HepG2 (cell line): ENCODE data around the gene GCN1. TPM values are rescaled to one million over a fixed set of nuclear protein-coding genes. Genes with fewer than 3 reads are reported as not detected.
A peak's percentile ranks its signal among the peaks of the same experiment; 100 is the strongest.

Experiments used
- BHLHE40 ChIP-seq: IDR thresholded peaks from 2 replicates; pipeline ENCODE4 v1.6.1; 2011; ENCODE audit warnings: low read length, improper control_type of control experiment
- HNRNPUL1 ChIP-seq: fragments of 200-400 bp; formaldehyde crosslinking; IDR thresholded peaks from 2 replicates; pipeline ENCODE4 v1.6.1; 2017; ENCODE audit warnings: low read depth, mild to moderate bottlenecking, low read length, moderate library complexity
- KAT7 ChIP-seq: IDR thresholded peaks from 2 replicates; pipeline ENCODE4 v1.6.1; 2018; ENCODE audit warnings: borderline replicate concordance, missing compliant biosample characterization
- KAT8 ChIP-seq: IDR thresholded peaks from 2 replicates; pipeline ENCODE4 v1.6.1; 2016; ENCODE audit warnings: missing genetic modification reagents, missing compliant biosample characterization
- KDM2A ChIP-seq: sonication (generic); formaldehyde crosslinking; IDR thresholded peaks from 2 replicates; pipeline ENCODE4 v1.4.0; 2020; ENCODE audit warnings: low read depth, missing genetic modification reagents, borderline replicate concordance
- MTF2 ChIP-seq: sonication (generic); formaldehyde crosslinking; IDR thresholded peaks from 2 replicates; pipeline ENCODE4 v1.5.0; 2020; ENCODE audit warnings: missing genetic modification reagents, borderline replicate concordance
- NBN ChIP-seq: fragments of 450-650 bp; conservative IDR thresholded peaks from 2 replicates; pipeline ENCODE4 v1.6.1; 2017
- NR2C2 ChIP-seq: sonication (generic); formaldehyde crosslinking; IDR thresholded peaks from 2 replicates; pipeline ENCODE4 v1.4.0; 2020; ENCODE audit warnings: missing genetic modification reagents, mild to moderate bottlenecking, moderate library complexity, borderline replicate concordance
- PAF1 ChIP-seq: IDR thresholded peaks from 2 replicates; pipeline ENCODE4 v1.6.1; 2016; ENCODE audit warnings: missing genetic modification reagents, missing compliant biosample characterization
- PHB2 ChIP-seq: fragments of 450-650 bp; IDR thresholded peaks from 2 replicates; pipeline ENCODE4 v1.6.1; 2018; ENCODE audit not compliant: partially characterized antibody
- REXO4 ChIP-seq: sonication (generic); formaldehyde crosslinking; IDR thresholded peaks from 2 replicates; pipeline ENCODE4 v1.8.0; 2022; ENCODE audit warnings: missing genetic modification reagents, mild to moderate bottlenecking, borderline replicate concordance
- SALL2 ChIP-seq: sonication (generic); formaldehyde crosslinking; IDR thresholded peaks from 2 replicates; pipeline ENCODE4 v1.8.1; 2023; ENCODE audit warnings: mild to moderate bottlenecking, missing genetic modification reagents, inconsistent platforms
- SPEN ChIP-seq: sonication (generic); formaldehyde crosslinking; IDR thresholded peaks from 2 replicates; pipeline ENCODE4 v1.5.1; 2020; ENCODE audit warnings: low read depth, mild to moderate bottlenecking, missing genetic modification reagents
- ZFP62 ChIP-seq: sonication (generic); formaldehyde crosslinking; IDR thresholded peaks from 2 replicates; pipeline ENCODE4 v1.4.0; 2020; ENCODE audit warnings: missing genetic modification reagents
- ZNF256 ChIP-seq: sonication (generic); formaldehyde crosslinking; conservative IDR thresholded peaks from 2 replicates; pipeline ENCODE4 v1.4.0; 2020; ENCODE audit warnings: missing genetic modification reagents
- ZNF296 ChIP-seq: sonication (generic); formaldehyde crosslinking; conservative IDR thresholded peaks from 2 replicates; pipeline ENCODE4 v1.5.0; 2020; ENCODE audit warnings: mild to moderate bottlenecking, missing genetic modification reagents
- ZNF3 ChIP-seq: IDR thresholded peaks from 2 replicates; pipeline ENCODE4 v1.7.0; 2017; ENCODE audit warnings: inconsistent platforms
- ZNF44 ChIP-seq: sonication (generic); formaldehyde crosslinking; IDR thresholded peaks from 2 replicates; pipeline ENCODE4 v1.5.1; 2020; ENCODE audit warnings: mild to moderate bottlenecking, missing genetic modification reagents
- ZNF703 ChIP-seq: sonication (generic); formaldehyde crosslinking; IDR thresholded peaks from 2 replicates; pipeline ENCODE4 v1.5.1; 2020; ENCODE audit warnings: missing genetic modification reagents, mild to moderate bottlenecking, moderate library complexity, borderline replicate concordance
- ZSCAN20 ChIP-seq: sonication (generic); formaldehyde crosslinking; IDR thresholded peaks from 2 replicates; pipeline ENCODE4 v1.4.0; 2020; ENCODE audit warnings: missing genetic modification reagents, mild to moderate bottlenecking, borderline replicate concordance
- polyA plus RNA-seq, 8 experiments: library from polyadenylated mRNA; depleted of rRNA in 3 of 8; stranded (reverse) in 7 of 8; unstranded in 1 of 8; fragments of >200 nt; fragmentation: Illumina TruSeq in 4 of 8; extraction: Trizol in 4 of 8; gene quantifications; 2 replicates each; pipeline versions ENCODE4 v1.2.1 to v1.2.3, GENCODE V29; 2011 to 2016; ENCODE audit warnings: low read depth in 4 of 8, missing spikeins in 1 of 8, mixed read lengths in 1 of 8; ENCODE audit not compliant: insufficient read depth in 1 of 8
- total RNA-seq, 5 experiments: library from RNA; depleted of rRNA; stranded (reverse); fragments of >200 nt; fragmentation: Illumina TruSeq; extraction: Trizol; gene quantifications; 2 replicates each; pipeline ENCODE4 v1.2.3, GENCODE V29; 2016; ENCODE audit warnings: low read depth in 1 of 5
- TF ChIP-seq, protein P1 (sequence below): sonication (generic); formaldehyde crosslinking; IDR thresholded peaks from 2 replicates; pipeline ENCODE4 v1.4.0; 2020; ENCODE audit warnings: mild to moderate bottlenecking, low read depth, missing genetic modification reagents
- TF ChIP-seq, protein P2 (sequence below): sonication (generic); formaldehyde crosslinking; IDR thresholded peaks from 2 replicates; pipeline ENCODE4 v1.5.1; 2020; ENCODE audit warnings: missing genetic modification reagents, mild to moderate bottlenecking, borderline replicate concordance
- TF ChIP-seq, protein P3 (sequence below): sonication (generic); formaldehyde crosslinking; IDR thresholded peaks from 2 replicates; pipeline ENCODE4 v1.8.1; 2023; ENCODE audit warnings: mild to moderate bottlenecking, moderate library complexity, missing genetic modification reagents
- TF ChIP-seq, protein P4 (sequence below): sonication (generic); formaldehyde crosslinking; IDR thresholded peaks from 2 replicates; pipeline ENCODE4 v1.5.0; 2020; ENCODE audit warnings: missing genetic modification reagents
- TF ChIP-seq, protein P5 (sequence below): IDR thresholded peaks from 2 replicates; pipeline ENCODE4 v1.6.1; 2016; ENCODE audit warnings: low read depth, borderline replicate concordance

GCN1 gene
- total and polyA plus RNA-seq, 2 of the 13 experiments (the other 11 are each of a cell fraction or from before 2014, with no cell fraction given): 58.2 to 83.0 TPM

DNA sequence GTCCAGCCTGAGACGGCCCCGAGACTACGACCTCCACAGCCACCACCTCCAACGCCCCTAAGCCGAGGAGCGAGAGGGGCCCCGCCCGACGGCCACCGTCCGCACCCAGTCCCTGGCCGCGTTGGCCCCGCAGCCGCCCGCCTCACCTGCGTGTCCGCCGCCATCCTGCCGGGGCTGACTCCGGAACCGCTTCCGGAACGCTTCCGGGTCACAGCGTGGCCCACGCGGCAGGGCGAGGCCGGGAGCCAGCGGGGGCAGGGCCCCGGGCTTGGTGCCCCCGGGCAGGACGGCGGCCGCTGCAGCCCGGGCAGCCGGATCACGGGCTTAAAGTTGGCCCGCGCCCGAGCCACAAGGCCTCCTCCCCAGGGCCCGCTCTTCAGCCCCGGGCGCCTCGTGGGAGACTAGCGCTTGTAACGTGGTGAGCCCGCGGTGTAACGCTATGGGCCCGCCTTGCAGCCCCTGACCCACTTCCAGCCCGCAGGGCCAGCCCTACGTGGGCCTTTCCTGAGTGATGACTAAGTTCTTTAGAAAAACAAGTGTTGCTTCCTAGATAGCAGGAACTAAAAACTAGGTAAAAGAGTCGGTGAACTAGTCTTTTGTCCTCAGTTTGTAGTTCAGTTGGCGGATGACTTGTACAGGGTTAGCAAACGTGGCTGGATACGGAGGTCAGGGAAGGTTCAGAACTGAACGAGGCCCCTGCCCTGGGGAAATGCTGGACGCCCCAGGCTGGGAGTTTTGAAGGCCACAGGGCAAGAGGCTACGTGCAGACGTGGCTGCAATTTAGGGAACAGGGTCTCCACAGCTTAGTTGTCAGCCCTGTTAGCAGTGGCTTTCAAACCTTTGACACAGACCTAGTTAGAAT is at the start of gene GCN1 (continued):
- peak; percentile 86; the same call in 1 of the 2 replicates for TF ChIP-seq ZNF703 (CRISPR knock-in tag)
- peak; percentile 27; the same call in 1 of the 2 replicates for TF ChIP-seq ZNF256 (CRISPR knock-in tag)
- no peak for TF ChIP-seq BHLHE40
- no peak; the same call in 1 of the 2 replicates for TF ChIP-seq ZNF296
- TF ChIP-seq, protein P1, sequence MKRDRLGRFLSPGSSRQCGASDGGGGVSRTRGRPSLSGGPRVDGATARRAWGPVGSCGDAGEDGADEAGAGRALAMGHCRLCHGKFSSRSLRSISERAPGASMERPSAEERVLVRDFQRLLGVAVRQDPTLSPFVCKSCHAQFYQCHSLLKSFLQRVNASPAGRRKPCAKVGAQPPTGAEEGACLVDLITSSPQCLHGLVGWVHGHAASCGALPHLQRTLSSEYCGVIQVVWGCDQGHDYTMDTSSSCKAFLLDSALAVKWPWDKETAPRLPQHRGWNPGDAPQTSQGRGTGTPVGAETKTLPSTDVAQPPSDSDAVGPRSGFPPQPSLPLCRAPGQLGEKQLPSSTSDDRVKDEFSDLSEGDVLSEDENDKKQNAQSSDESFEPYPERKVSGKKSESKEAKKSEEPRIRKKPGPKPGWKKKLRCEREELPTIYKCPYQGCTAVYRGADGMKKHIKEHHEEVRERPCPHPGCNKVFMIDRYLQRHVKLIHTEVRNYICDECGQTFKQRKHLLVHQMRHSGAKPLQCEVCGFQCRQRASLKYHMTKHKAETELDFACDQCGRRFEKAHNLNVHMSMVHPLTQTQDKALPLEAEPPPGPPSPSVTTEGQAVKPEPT: peak; percentile 94
- TF ChIP-seq HNRNPUL1: no peak
- no peak for TF ChIP-seq ZFP62 (CRISPR knock-in tag)
- peak; percentile 91; the same call in 1 of the 2 replicates for TF ChIP-seq REXO4 (CRISPR knock-in tag)
- peak; percentile 91; the same call in 1 of the 2 replicates for TF ChIP-seq KAT7 (CRISPR knock-in tag)
- TF ChIP-seq, protein P2, sequence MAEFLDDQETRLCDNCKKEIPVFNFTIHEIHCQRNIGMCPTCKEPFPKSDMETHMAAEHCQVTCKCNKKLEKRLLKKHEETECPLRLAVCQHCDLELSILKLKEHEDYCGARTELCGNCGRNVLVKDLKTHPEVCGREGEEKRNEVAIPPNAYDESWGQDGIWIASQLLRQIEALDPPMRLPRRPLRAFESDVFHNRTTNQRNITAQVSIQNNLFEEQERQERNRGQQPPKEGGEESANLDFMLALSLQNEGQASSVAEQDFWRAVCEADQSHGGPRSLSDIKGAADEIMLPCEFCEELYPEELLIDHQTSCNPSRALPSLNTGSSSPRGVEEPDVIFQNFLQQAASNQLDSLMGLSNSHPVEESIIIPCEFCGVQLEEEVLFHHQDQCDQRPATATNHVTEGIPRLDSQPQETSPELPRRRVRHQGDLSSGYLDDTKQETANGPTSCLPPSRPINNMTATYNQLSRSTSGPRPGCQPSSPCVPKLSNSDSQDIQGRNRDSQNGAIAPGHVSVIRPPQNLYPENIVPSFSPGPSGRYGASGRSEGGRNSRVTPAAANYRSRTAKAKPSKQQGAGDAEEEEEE (CRISPR knock-in tag): no peak
- TF ChIP-seq, protein P3, sequence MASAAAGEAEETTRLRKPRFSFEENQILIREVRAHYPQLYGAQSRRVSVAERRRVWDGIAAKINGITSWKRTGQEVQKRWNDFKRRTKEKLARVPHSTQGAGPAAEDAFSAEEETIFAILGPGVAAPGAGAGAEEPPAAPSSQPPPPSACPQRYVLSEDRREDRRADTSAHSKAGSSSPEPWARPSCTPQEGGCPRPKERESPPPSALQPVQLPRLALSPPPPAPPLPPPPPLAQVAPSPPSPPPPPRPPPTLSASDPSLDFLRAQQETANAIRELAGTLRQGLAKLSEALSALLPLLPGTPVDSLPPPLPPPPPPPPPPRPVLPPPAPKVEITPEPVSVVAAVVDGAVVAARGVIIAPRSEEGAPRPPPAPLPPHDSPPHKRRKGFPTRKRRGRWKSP: peak; percentile 85
- TF ChIP-seq KDM2A (CRISPR knock-in tag): peak; percentile 94
- peak; percentile 78 for TF ChIP-seq KAT8 (CRISPR knock-in tag)
- TF ChIP-seq NR2C2 (CRISPR knock-in tag): peak; percentile 100
- TF ChIP-seq MTF2 (CRISPR knock-in tag): no peak
- TF ChIP-seq SALL2: peak; percentile 92
- TF ChIP-seq PAF1 (CRISPR knock-in tag): no peak
- no peak for TF ChIP-seq ZNF44 (CRISPR knock-in tag)
- TF ChIP-seq, protein P4, sequence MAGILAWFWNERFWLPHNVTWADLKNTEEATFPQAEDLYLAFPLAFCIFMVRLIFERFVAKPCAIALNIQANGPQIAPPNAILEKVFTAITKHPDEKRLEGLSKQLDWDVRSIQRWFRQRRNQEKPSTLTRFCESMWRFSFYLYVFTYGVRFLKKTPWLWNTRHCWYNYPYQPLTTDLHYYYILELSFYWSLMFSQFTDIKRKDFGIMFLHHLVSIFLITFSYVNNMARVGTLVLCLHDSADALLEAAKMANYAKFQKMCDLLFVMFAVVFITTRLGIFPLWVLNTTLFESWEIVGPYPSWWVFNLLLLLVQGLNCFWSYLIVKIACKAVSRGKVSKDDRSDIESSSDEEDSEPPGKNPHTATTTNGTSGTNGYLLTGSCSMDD (CRISPR knock-in tag): no peak
- TF ChIP-seq ZNF3 (CRISPR knock-in tag): no peak
- TF ChIP-seq SPEN (CRISPR knock-in tag): peak; percentile 95
- TF ChIP-seq, protein P5, sequence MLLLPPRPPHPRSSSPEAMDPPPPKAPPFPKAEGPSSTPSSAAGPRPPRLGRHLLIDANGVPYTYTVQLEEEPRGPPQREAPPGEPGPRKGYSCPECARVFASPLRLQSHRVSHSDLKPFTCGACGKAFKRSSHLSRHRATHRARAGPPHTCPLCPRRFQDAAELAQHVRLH (CRISPR knock-in tag): peak; percentile 91
- no peak for TF ChIP-seq PHB2
- 0 out of 2 replicates have a peak, but pooled peaks have one; percentile 24 for TF ChIP-seq ZSCAN20
- no peak for TF ChIP-seq NBN
